ENCODE data around the gene FADS3.

Gene FADS3

GRCh38 chr11:61870541-61871031 lies 20.8 kb downstream of the FADS3 start:
- Histone ChIP-seq H3K4me2 (ENCODE audit: low read length) (no peak overlapping the region), H3K9ac (ENCODE audit: low read length) (no peak overlapping the region)
- TF ChIP-seq, protein P1, sequence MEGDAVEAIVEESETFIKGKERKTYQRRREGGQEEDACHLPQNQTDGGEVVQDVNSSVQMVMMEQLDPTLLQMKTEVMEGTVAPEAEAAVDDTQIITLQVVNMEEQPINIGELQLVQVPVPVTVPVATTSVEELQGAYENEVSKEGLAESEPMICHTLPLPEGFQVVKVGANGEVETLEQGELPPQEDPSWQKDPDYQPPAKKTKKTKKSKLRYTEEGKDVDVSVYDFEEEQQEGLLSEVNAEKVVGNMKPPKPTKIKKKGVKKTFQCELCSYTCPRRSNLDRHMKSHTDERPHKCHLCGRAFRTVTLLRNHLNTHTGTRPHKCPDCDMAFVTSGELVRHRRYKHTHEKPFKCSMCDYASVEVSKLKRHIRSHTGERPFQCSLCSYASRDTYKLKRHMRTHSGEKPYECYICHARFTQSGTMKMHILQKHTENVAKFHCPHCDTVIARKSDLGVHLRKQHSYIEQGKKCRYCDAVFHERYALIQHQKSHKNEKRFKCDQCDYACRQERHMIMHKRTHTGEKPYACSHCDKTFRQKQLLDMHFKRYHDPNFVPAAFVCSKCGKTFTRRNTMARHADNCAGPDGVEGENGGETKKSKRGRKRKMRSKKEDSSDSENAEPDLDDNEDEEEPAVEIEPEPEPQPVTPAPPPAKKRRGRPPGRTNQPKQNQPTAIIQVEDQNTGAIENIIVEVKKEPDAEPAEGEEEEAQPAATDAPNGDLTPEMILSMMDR (IDR thresholded peaks at IDR 0.05; ENCODE audit: low read length): no peak
- no peak for TF ChIP-seq EZH2 (IDR thresholded peaks at IDR 0.05; ENCODE audit: borderline replicate concordance, low read length)

GRCh38 chr11:61869708-61870451 lies 21.5 kb downstream of the FADS3 start:
- H3K9ac ChIP-seq (ENCODE audit: low read length): no peak overlapping the region
- H2AFZ ChIP-seq (ENCODE audit: low read length): no peak overlapping the region
- no peak overlapping the region for H3K27ac ChIP-seq (ENCODE audit: low read depth, low read length, poor library complexity, severe bottlenecking)
- H3K4me2 ChIP-seq (ENCODE audit: low read length): no peak overlapping the region
- no peak for TF ChIP-seq EZH2 (IDR thresholded peaks at IDR 0.05; ENCODE audit: borderline replicate concordance, low read length)
- TF ChIP-seq, protein P1 (IDR thresholded peaks at IDR 0.05; ENCODE audit: low read length): no peak
- no peaks in the 10 kb centered on the region for H3K9me2 ChIP-seq (ENCODE audit: low read depth, low read length)
- H3K4me3 ChIP-seq (ENCODE audit: low read depth, low read length, poor library complexity, severe bottlenecking): no peak overlapping the region
- H3K36me3 ChIP-seq (ENCODE audit: insufficient read depth, low read length): peaks cover 12% of the 10 kb centered on the region
- no peaks in the 10 kb centered on the region for H4K20me1 ChIP-seq (ENCODE audit: insufficient read depth, low read length)
- H3K27me3 ChIP-seq (ENCODE audit: insufficient read depth, low read length): no peaks in the 10 kb centered on the region; the same call in 1 of the 2 replicates
- H3K4me1 ChIP-seq (ENCODE audit: insufficient read depth, low read length, severe bottlenecking): peaks cover 5% of the 10 kb centered on the region
- H3F3A ChIP-seq (ENCODE audit: insufficient read depth, low read length): no peaks in the 10 kb centered on the region
- no peaks in the 10 kb centered on the region for H3K79me2 ChIP-seq (ENCODE audit: insufficient read depth, low read length)
- H3K9me3 ChIP-seq (ENCODE audit: low read length): no peaks in the 10 kb centered on the region

More at GRCh38 chr11:61870541-61871031, 20.8 kb downstream of the FADS3 start:
- Histone ChIP-seq H3K9me3 (ENCODE audit: low read length) (no peaks in the 10 kb centered on the region), H3K79me2 (ENCODE audit: insufficient read depth, low read length) (no peaks in the 10 kb centered on the region), H3K27me3 (ENCODE audit: insufficient read depth, low read length) (no peaks in the 10 kb centered on the region; the same call in 1 of the 2 replicates), H3K4me1 (ENCODE audit: insufficient read depth, low read length, severe bottlenecking) (peaks cover 7% of the 10 kb centered on the region), H3K27ac (ENCODE audit: low read depth, low read length, poor library complexity, severe bottlenecking) (no peak overlapping the region), H3K4me3 (ENCODE audit: low read depth, low read length, poor library complexity, severe bottlenecking) (no peak overlapping the region), H3K36me3 (ENCODE audit: insufficient read depth, low read length) (peaks cover 8% of the 10 kb centered on the region; the same call in 1 of the 2 replicates), H2AFZ (ENCODE audit: low read length) (no peak overlapping the region), H3K9me2 (ENCODE audit: low read depth, low read length) (no peaks in the 10 kb centered on the region), H3F3A (ENCODE audit: insufficient read depth, low read length) (no peaks in the 10 kb centered on the region), H4K20me1 (ENCODE audit: insufficient read depth, low read length) (no peaks in the 10 kb centered on the region)

- Histone ChIP-seq H3K9me2 (ENCODE audit: low read depth, low read length) (no peaks in the 10 kb centered on the region), H3F3A (ENCODE audit: insufficient read depth, low read length) (no peaks in the 10 kb centered on the region), H3K27ac (ENCODE audit: low read depth, low read length, poor library complexity, severe bottlenecking) (no peak overlapping the region), H3K4me1 (ENCODE audit: insufficient read depth, low read length, severe bottlenecking) (peaks cover 5% of the 10 kb centered on the region), H2AFZ (ENCODE audit: low read length) (no peak overlapping the region), H3K9ac (ENCODE audit: low read length) (no peak overlapping the region), H3K4me2 (ENCODE audit: low read length) (no peak overlapping the region), H3K36me3 (ENCODE audit: insufficient read depth, low read length) (peaks cover 18% of the 10 kb centered on the region), H3K4me3 (ENCODE audit: low read depth, low read length, poor library complexity, severe bottlenecking) (no peak overlapping the region), H3K79me2 (ENCODE audit: insufficient read depth, low read length) (no peaks in the 10 kb centered on the region), H4K20me1 (ENCODE audit: insufficient read depth, low read length) (no peaks in the 10 kb centered on the region), H3K27me3 (ENCODE audit: insufficient read depth, low read length) (no peaks in the 10 kb centered on the region; the same call in 1 of the 2 replicates), H3K9me3 (ENCODE audit: low read length) (no peaks in the 10 kb centered on the region)
- TF ChIP-seq EZH2 (IDR thresholded peaks at IDR 0.05; ENCODE audit: borderline replicate concordance, low read length): no peak
- TF ChIP-seq, protein P1 (IDR thresholded peaks at IDR 0.05; ENCODE audit: low read length): no peak
Measured at GRCh38 chr11:61869429-61869707, 22.0 kb downstream of the FADS3 start.
